ENCODE results near the gene STPG2. TPM values are rescaled to one million over a fixed set of nuclear protein-coding genes. Genes with fewer than 3 reads are reported as not detected.

The STPG2 gene
- total RNA-seq, 1 experiment from 2014 or later: not detected

DNA sequence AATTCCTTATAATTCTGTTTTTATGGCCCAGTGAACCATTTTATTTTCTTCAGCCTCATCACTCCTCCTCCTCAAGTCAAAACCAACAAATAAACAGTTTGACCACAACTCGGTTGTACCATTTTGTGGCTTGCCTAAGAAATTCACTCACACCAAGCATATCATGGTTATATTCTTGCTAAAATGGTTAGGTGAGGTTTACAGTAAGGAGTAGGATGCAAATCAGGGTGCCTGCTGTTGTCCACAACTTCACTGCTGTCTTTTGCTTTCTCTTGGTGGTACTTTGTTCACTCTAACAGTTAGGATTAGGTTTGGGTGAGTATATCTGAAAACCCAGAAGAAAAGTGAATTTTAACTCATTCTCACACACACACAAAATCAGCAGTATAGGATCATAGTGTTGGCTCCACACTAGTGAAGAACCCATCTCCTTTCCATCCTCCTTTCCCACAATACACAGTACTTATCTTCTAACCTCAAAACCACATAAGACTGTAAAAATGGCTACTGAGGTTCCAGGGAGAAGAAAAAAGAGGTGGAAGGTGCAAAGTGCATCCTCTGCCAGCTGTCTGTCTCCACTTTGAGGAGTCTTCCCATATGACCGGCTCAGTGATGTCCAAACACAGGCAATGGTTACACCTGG is 368.8 kb downstream of the STPG2 start:
- intact Hi-C loops (cut with micrococcal nuclease; ENCODE audit: unreplicated experiment) (no loop called here), in situ Hi-C loops (cut with HindIII; ENCODE audit: low pct_unique_long_range_greater_than_20kb, low sequenced_read_pairs) (no loop called here)
- DNase-seq (ENCODE audit: low read depth, low spot score) (no peak), ATAC-seq (no peak)
- Histone ChIP-seq H3K27me3 (ENCODE audit: control insufficient read depth, insufficient read depth, low read length) (no peaks in the 10 kb centered on the region), H3K4me3 (ENCODE audit: low read depth in 2 of 2, low read length in 2 of 2) (no peak overlapping the region), H3K9me3 (ENCODE audit: control insufficient read depth, insufficient read depth, low read depth, low read length) (no peaks in the 10 kb centered on the region), H3K27ac (ENCODE audit: low read length) (no peak overlapping the region), H3K36me3 (ENCODE audit: control insufficient read depth, insufficient read depth, low read length) (no peaks in the 10 kb centered on the region), H3K4me1 (ENCODE audit: control insufficient read depth, insufficient read depth, low read length) (no peaks in the 10 kb centered on the region)
- BruUV-seq (replicated peaks): no TSS peak
- POLR2A ChIA-PET: no interaction called here
- CTCF ChIA-PET: interaction anchor here (0.7 kb wide), 1 partner anchor 1047 kb away, joined by 6 read pairs; no protein-coding TSS in a partner anchor
- TF ChIP-seq, protein P1, sequence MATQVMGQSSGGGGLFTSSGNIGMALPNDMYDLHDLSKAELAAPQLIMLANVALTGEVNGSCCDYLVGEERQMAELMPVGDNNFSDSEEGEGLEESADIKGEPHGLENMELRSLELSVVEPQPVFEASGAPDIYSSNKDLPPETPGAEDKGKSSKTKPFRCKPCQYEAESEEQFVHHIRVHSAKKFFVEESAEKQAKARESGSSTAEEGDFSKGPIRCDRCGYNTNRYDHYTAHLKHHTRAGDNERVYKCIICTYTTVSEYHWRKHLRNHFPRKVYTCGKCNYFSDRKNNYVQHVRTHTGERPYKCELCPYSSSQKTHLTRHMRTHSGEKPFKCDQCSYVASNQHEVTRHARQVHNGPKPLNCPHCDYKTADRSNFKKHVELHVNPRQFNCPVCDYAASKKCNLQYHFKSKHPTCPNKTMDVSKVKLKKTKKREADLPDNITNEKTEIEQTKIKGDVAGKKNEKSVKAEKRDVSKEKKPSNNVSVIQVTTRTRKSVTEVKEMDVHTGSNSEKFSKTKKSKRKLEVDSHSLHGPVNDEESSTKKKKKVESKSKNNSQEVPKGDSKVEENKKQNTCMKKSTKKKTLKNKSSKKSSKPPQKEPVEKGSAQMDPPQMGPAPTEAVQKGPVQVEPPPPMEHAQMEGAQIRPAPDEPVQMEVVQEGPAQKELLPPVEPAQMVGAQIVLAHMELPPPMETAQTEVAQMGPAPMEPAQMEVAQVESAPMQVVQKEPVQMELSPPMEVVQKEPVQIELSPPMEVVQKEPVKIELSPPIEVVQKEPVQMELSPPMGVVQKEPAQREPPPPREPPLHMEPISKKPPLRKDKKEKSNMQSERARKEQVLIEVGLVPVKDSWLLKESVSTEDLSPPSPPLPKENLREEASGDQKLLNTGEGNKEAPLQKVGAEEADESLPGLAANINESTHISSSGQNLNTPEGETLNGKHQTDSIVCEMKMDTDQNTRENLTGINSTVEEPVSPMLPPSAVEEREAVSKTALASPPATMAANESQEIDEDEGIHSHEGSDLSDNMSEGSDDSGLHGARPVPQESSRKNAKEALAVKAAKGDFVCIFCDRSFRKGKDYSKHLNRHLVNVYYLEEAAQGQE (IDR thresholded peaks at IDR 0.05; ENCODE audit: insufficient read depth in 1 of 2, low read depth in 2 of 2, low read length in 1 of 2): no peak
- TF ChIP-seq POLR2AphosphoS5 (IDR thresholded peaks at IDR 0.05; ENCODE audit: low read depth, low read length) (no peak), SIN3A (IDR thresholded peaks at IDR 0.05; ENCODE audit: borderline replicate concordance, insufficient read depth, low read depth, low read length) (no peak), TCF7L2 (IDR thresholded peaks at IDR 0.05; ENCODE audit: low read depth, low read length) (no peak)
- TF ChIP-seq, protein P2, sequence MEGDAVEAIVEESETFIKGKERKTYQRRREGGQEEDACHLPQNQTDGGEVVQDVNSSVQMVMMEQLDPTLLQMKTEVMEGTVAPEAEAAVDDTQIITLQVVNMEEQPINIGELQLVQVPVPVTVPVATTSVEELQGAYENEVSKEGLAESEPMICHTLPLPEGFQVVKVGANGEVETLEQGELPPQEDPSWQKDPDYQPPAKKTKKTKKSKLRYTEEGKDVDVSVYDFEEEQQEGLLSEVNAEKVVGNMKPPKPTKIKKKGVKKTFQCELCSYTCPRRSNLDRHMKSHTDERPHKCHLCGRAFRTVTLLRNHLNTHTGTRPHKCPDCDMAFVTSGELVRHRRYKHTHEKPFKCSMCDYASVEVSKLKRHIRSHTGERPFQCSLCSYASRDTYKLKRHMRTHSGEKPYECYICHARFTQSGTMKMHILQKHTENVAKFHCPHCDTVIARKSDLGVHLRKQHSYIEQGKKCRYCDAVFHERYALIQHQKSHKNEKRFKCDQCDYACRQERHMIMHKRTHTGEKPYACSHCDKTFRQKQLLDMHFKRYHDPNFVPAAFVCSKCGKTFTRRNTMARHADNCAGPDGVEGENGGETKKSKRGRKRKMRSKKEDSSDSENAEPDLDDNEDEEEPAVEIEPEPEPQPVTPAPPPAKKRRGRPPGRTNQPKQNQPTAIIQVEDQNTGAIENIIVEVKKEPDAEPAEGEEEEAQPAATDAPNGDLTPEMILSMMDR (IDR thresholded peaks at IDR 0.05): no peak

DNA sequence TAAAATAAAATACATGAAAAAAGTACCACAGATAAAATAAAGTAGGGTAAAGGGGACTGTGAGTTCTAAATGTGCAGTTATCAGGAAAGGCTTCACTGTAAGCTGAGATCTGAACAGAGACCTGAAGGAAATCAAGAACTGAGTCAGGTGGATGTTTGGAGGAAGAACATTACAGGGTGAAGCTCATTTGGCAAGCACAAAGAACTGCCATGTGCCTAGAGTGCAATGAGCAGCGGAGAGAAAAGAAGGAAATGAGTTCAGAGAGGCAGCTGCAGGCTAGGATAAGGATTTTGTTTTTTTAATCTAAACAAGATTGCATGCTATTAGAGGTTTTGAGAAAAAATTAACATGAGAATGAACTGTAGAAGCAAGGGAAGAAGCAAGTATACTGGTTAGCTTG is 373.1 kb downstream of the STPG2 start:
- H3K36me3 ChIP-seq (ENCODE audit: control insufficient read depth, insufficient read depth, low read length): no peaks in the 10 kb centered on the region
- no peaks in the 10 kb centered on the region for H3K27me3 ChIP-seq (ENCODE audit: control insufficient read depth, insufficient read depth, low read length)
- no peak for ATAC-seq
- ChIA-PET CTCF (no interaction called here), POLR2A (no interaction called here)
- H3K9me3 ChIP-seq (ENCODE audit: control insufficient read depth, insufficient read depth, low read depth, low read length): no peaks in the 10 kb centered on the region
- intact Hi-C loops (cut with micrococcal nuclease; ENCODE audit: unreplicated experiment) (no loop called here), in situ Hi-C loops (cut with HindIII; ENCODE audit: low pct_unique_long_range_greater_than_20kb, low sequenced_read_pairs) (no loop called here)
- H3K27ac ChIP-seq (ENCODE audit: low read length): no peak overlapping the region
- BruUV-seq (replicated peaks): no TSS peak
- TF ChIP-seq SIN3A (IDR thresholded peaks at IDR 0.05; ENCODE audit: borderline replicate concordance, insufficient read depth, low read depth, low read length) (no peak), TCF7L2 (IDR thresholded peaks at IDR 0.05; ENCODE audit: low read depth, low read length) (no peak), POLR2AphosphoS5 (IDR thresholded peaks at IDR 0.05; ENCODE audit: low read depth, low read length) (no peak)
- TF ChIP-seq, protein P2 (IDR thresholded peaks at IDR 0.05): no peak
- no peak for DNase-seq (ENCODE audit: low read depth, low spot score)
- no peaks in the 10 kb centered on the region for H3K4me1 ChIP-seq (ENCODE audit: control insufficient read depth, insufficient read depth, low read length)
- H3K4me3 ChIP-seq (ENCODE audit: low read depth in 2 of 2, low read length in 2 of 2): no peak overlapping the region

Measured in Panc1 (cell line).